ENCODE measurements around the gene TRIM63. TPM values are rescaled to one million over a fixed set of nuclear protein-coding genes. Genes with fewer than 3 reads are reported as not detected.

The TRIM63 gene
- total and polyA plus RNA-seq, 2 of the 13 experiments (the other 11 are each of a cell fraction or from before 2014, with no cell fraction given) = not detected

DNA sequence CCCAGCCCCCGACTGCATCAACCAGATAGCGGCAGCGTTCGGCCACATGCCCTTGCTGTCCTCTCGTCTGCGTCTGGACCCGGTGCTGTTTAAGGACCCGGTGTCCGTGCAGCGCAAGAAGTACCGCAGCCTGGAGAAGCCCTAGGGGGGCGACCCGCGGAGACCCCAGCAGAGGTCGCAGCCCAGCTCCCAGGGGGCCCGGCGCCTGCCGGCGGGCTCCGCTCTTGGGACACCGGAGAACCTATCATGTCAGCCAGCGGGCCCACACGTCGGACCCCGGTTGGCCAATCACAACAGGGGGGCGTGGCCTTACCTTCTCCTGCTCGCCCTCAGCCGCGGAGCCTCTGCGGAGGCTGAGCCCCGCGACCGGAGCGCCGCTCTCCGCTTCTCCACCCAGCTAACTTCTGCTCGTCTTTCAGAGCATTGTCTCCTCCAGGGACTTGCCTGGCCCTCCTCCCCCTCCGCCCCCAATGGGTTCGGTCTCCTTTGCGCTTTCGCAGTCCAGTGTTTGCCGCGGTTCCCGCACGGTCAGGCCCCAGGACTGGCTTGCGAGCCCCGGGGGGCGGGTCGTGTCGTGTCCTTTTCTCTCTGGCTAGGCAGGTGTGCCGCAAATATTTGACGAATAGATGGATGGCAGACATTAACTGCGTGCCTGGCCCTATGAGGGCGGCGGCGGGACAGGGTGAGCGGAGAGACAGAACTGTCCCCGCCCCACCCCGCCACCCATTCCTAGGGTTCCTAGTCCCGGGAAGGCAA is 32.0 kb downstream of the TRIM63 start (continued):
- TF ChIP-seq ATF4 (CRISPR knock-in tag; IDR thresholded peaks at IDR 0.05) (no peak), SNRNP70 (IDR thresholded peaks at IDR 0.05; ENCODE audit: low read depth, low read length) (no peak), NBN (conservative IDR thresholded peaks at IDR 0.05) (no peak), CREBL2 (CRISPR knock-in tag; IDR thresholded peaks at IDR 0.05; ENCODE audit: borderline replicate concordance) (no peak), KLF13 (CRISPR knock-in tag; IDR thresholded peaks at IDR 0.05) (no peak), FOXC1 (CRISPR knock-in tag; IDR thresholded peaks at IDR 0.05; ENCODE audit: borderline replicate concordance) (peak; percentile 73; the same call in 1 of the 2 replicates), IKZF1 (IDR thresholded peaks at IDR 0.05) (no peak), LBX2 (CRISPR knock-in tag; IDR thresholded peaks at IDR 0.05; ENCODE audit: borderline replicate concordance) (no peak; the same call in 1 of the 2 replicates), ZKSCAN8 (CRISPR knock-in tag; IDR thresholded peaks at IDR 0.05; ENCODE audit: borderline replicate concordance) (no peak), MTA1 (CRISPR knock-in tag; IDR thresholded peaks at IDR 0.05; ENCODE audit: borderline replicate concordance) (peak; percentile 47; the same call in 1 of the 2 replicates), HBP1 (CRISPR knock-in tag; IDR thresholded peaks at IDR 0.05; ENCODE audit: low read depth) (no peak), HCFC1 (IDR thresholded peaks at IDR 0.05; ENCODE audit: low read depth, low read length) (no peak), KDM2A (CRISPR knock-in tag; IDR thresholded peaks at IDR 0.05; ENCODE audit: borderline replicate concordance, low read depth) (peak; percentile 76; the same call in 1 of the 2 replicates), ZNF205 (CRISPR knock-in tag; IDR thresholded peaks at IDR 0.05) (0 out of 2 replicates have a peak, but pooled peaks have one; percentile 11), TIGD3 (CRISPR knock-in tag; IDR thresholded peaks at IDR 0.05; ENCODE audit: borderline replicate concordance) (no peak), ZNF224 (CRISPR knock-in tag; IDR thresholded peaks at IDR 0.05) (no peak; the same call in 1 of the 2 replicates), ZIK1 (CRISPR knock-in tag; IDR thresholded peaks at IDR 0.05; ENCODE audit: borderline replicate concordance, low read depth) (0 out of 2 replicates have a peak, but pooled peaks have one; percentile 0), HMGA1 (CRISPR knock-in tag; conservative IDR thresholded peaks at IDR 0.05) (no peak), KLF11 (CRISPR knock-in tag; IDR thresholded peaks at IDR 0.05) (no peak), ELF4 (CRISPR knock-in tag; IDR thresholded peaks at IDR 0.05; ENCODE audit: borderline replicate concordance) (no peak), PHF8 (CRISPR knock-in tag; IDR thresholded peaks at IDR 0.05) (peak; percentile 90), ZMYM2 (CRISPR knock-in tag; IDR thresholded peaks at IDR 0.05) (0 out of 2 replicates have a peak, but pooled peaks have one; percentile 13), KAT7 (CRISPR knock-in tag; IDR thresholded peaks at IDR 0.05; ENCODE audit: borderline replicate concordance) (peak; percentile 29; the same call in 1 of the 2 replicates), NR2F6 (IDR thresholded peaks at IDR 0.05) (no peak), NR2F6 (CRISPR knock-in tag; IDR thresholded peaks at IDR 0.05) (no peak)
- TF ChIP-seq, protein P1, sequence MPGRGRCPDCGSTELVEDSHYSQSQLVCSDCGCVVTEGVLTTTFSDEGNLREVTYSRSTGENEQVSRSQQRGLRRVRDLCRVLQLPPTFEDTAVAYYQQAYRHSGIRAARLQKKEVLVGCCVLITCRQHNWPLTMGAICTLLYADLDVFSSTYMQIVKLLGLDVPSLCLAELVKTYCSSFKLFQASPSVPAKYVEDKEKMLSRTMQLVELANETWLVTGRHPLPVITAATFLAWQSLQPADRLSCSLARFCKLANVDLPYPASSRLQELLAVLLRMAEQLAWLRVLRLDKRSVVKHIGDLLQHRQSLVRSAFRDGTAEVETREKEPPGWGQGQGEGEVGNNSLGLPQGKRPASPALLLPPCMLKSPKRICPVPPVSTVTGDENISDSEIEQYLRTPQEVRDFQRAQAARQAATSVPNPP (CRISPR knock-in tag; IDR thresholded peaks at IDR 0.05) = no peak
